Neural cell (in vitro differentiated cells): ENCODE results near the gene ZDHHC3.

Source experiments
- CTCF ChIP-seq: fragments of 450-650 bp; IDR thresholded peaks from 2 replicates; pipeline ENCODE4 v1.5.1; 2014; ENCODE audit warnings: antibody characterized with exemption, mild to moderate bottlenecking, moderate library complexity; ENCODE audit not compliant: poor library complexity, severe bottlenecking
- EZH2 ChIP-seq: fragments of 200-600, 300-800 bp; shearing (Covaris generic), sonication (generic); IDR thresholded peaks from 2 replicates; pipeline ENCODE4 v1.6.1; 2014; ENCODE audit warnings: antibody characterized with exemption, low read length, borderline replicate concordance, mild to moderate bottlenecking; ENCODE audit not compliant: insufficient read depth, poor library complexity, severe bottlenecking
- MXI1 ChIP-seq: fragments of 450-650 bp; conservative IDR thresholded peaks from 2 replicates; pipeline ENCODE4 v1.6.1; 2014; ENCODE audit warnings: antibody characterized with exemption, mild to moderate bottlenecking; ENCODE audit not compliant: poor library complexity, severe bottlenecking
- POLR2AphosphoS5 ChIP-seq: IDR thresholded peaks from 2 replicates; pipeline ENCODE4 v1.6.1; 2012

- TF ChIP-seq POLR2AphosphoS5 (no peak), EZH2 (no peak), CTCF (no peak), MXI1 (no peak)
Measured at GRCh38 chr3:44915702-44916438, 60.1 kb downstream of the ZDHHC3 start.
